OCI-LY1 (cell line): ENCODE measurements around the gene STRBP.

ENCODE experiments used
- H2AFZ ChIP-seq: fragments of 200-600 bp; sonication (generic), shearing (Covaris generic); 2 replicates; pipeline ENCODE4 v1.6.0; 2014; ENCODE audit warnings: antibody characterized with exemption, mild to moderate bottlenecking, low read length
- H3F3A ChIP-seq: fragments of 200-600 bp; sonication (generic), shearing (Covaris generic); 2 replicates; pipeline ENCODE4 v1.6.0; 2014; ENCODE audit warnings: mild to moderate bottlenecking, antibody characterized with exemption, low read length, moderate library complexity; ENCODE audit not compliant: insufficient read depth
- H3K27ac ChIP-seq: fragments of 200-600 bp; sonication (generic); 2 replicates; pipeline ENCODE4 v1.5.1; 2014; ENCODE audit warnings: low read length, mixed run types, mild to moderate bottlenecking, low read depth; ENCODE audit not compliant: poor library complexity, severe bottlenecking
- H3K27me3 ChIP-seq: fragments of 200-600 bp; sonication (generic); 2 replicates; pipeline ENCODE4 v1.6.0; 2014; ENCODE audit warnings: antibody characterized with exemption, mild to moderate bottlenecking, low read length, moderate library complexity; ENCODE audit not compliant: insufficient read depth
- H3K36me3 ChIP-seq: fragments of 200-600 bp; sonication (generic); 2 replicates; pipeline ENCODE4 v1.6.1; 2014; ENCODE audit warnings: mild to moderate bottlenecking, antibody characterized with exemption, low read length, moderate library complexity, mixed read lengths; ENCODE audit not compliant: insufficient read depth
- H3K4me1 ChIP-seq: fragments of 200-600 bp; sonication (generic); 2 replicates; pipeline ENCODE4 v1.5.1; 2014; ENCODE audit warnings: mild to moderate bottlenecking, low read length, moderate library complexity; ENCODE audit not compliant: insufficient read depth, severe bottlenecking
- H3K4me2 ChIP-seq: fragments of 200-600 bp; sonication (generic), shearing (Covaris generic); 2 replicates; pipeline ENCODE4 v1.6.1; 2014; ENCODE audit warnings: low read length
- H3K4me3 ChIP-seq: fragments of 200-600 bp; sonication (generic); 2 replicates; pipeline ENCODE4 v1.5.1; 2014; ENCODE audit warnings: low read length, low read depth, mild to moderate bottlenecking, mixed read lengths; ENCODE audit not compliant: poor library complexity, severe bottlenecking
- H3K79me2 ChIP-seq: fragments of 200-600 bp; shearing (Covaris generic); 2 replicates; pipeline ENCODE4 v1.6.1; 2016; ENCODE audit warnings: mixed run types, low read length, mixed read lengths; ENCODE audit not compliant: insufficient read depth
- H3K9ac ChIP-seq: fragments of 200-600 bp; sonication (generic), shearing (Covaris generic); 2 replicates; pipeline ENCODE4 v1.6.1; 2014; ENCODE audit warnings: mild to moderate bottlenecking, low read length, mixed read lengths
- H3K9me2 ChIP-seq: fragments of 200-600 bp; sonication (generic), shearing (Covaris generic); 2 replicates; pipeline ENCODE4 v1.6.1; 2014; ENCODE audit warnings: low read depth, mild to moderate bottlenecking, low read length, mixed read lengths
- H3K9me3 ChIP-seq: fragments of 200-600 bp; shearing (Covaris generic); 2 replicates; pipeline ENCODE4 v1.6.1; 2014; ENCODE audit warnings: low read length, mixed read lengths
- H4K20me1 ChIP-seq: fragments of 200-600 bp; sonication (generic), shearing (Covaris generic); 2 replicates; pipeline ENCODE4 v1.6.0; 2016; ENCODE audit warnings: mild to moderate bottlenecking, low read length; ENCODE audit not compliant: insufficient read depth
- EZH2 ChIP-seq: fragments of 200-600 bp; sonication (generic), shearing (Covaris generic); IDR thresholded peaks from 2 replicates; pipeline ENCODE4 v1.8.0; 2017; ENCODE audit warnings: borderline replicate concordance, mixed run types, mild to moderate bottlenecking, antibody characterized with exemption, low read length, moderate library complexity, mixed read lengths
- TF ChIP-seq, protein P1 (sequence below): fragments of 200-600 bp; sonication (generic), shearing (Covaris generic); IDR thresholded peaks from 2 replicates; pipeline ENCODE4 v1.5.1; 2017; ENCODE audit warnings: mild to moderate bottlenecking, antibody characterized with exemption, low read length, moderate library complexity, mixed read lengths

STRBP gene

DNA sequence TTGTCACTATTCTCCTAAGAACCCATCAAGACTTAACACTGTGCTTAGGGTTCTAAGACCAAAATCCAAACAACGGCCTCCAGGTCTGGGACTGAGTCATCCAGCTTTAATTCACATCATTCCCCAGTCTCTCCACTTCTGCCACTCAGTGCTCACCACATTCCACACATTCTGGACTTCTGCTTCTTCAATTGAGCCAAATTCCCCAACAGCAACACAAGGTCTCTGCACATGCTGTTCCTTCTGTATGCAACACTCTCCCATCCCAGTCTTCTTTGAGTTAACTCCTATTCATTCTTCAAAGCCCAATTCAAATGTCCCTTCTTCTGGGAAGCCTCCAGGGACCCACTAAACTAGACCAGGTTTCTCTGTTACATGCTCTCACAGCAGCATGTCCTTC, 137.1 kb downstream of the STRBP start:
- H3K9me2 ChIP-seq, result no peaks in the 10 kb centered on the region
- H3F3A ChIP-seq, result no peaks in the 10 kb centered on the region
- H3K27ac ChIP-seq, result no peak overlapping the region
- no peaks in the 10 kb centered on the region for H3K27me3 ChIP-seq
- no peak for TF ChIP-seq EZH2
- TF ChIP-seq, protein P1, sequence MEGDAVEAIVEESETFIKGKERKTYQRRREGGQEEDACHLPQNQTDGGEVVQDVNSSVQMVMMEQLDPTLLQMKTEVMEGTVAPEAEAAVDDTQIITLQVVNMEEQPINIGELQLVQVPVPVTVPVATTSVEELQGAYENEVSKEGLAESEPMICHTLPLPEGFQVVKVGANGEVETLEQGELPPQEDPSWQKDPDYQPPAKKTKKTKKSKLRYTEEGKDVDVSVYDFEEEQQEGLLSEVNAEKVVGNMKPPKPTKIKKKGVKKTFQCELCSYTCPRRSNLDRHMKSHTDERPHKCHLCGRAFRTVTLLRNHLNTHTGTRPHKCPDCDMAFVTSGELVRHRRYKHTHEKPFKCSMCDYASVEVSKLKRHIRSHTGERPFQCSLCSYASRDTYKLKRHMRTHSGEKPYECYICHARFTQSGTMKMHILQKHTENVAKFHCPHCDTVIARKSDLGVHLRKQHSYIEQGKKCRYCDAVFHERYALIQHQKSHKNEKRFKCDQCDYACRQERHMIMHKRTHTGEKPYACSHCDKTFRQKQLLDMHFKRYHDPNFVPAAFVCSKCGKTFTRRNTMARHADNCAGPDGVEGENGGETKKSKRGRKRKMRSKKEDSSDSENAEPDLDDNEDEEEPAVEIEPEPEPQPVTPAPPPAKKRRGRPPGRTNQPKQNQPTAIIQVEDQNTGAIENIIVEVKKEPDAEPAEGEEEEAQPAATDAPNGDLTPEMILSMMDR, result no peak
- no peak overlapping the region for H3K4me3 ChIP-seq
- H2AFZ ChIP-seq, result no peak overlapping the region
- no peaks in the 10 kb centered on the region for H3K9me3 ChIP-seq
- no peaks in the 10 kb centered on the region for H3K79me2 ChIP-seq
- H3K4me1 ChIP-seq, result peaks cover 40% of the 10 kb centered on the region
- H4K20me1 ChIP-seq, result no peaks in the 10 kb centered on the region
- H3K4me2 ChIP-seq, result no peak overlapping the region
- peaks cover 85% of the 10 kb centered on the region for H3K36me3 ChIP-seq
- H3K9ac ChIP-seq, result no peak overlapping the region

DNA sequence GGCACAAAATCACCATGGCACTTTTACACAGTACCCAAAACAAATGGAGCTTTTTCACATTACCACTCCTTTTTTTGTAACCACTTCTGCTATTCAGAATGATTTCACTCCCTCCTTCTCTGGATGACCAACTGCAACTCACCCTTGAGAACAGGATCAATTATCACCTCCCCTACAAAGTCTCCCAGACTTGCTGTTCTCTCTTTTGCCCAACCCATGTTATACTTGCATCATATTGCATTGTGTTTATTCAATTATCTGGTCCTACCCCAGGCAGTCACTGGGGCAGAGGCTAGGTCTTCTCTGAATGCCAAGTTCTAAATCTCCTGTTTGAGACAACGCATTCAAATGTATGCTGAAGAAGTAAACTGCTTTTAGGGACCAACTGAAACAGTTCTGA, 139.0 kb downstream of the STRBP start:
- Histone ChIP-seq H3K9me2 (no peaks in the 10 kb centered on the region), H3K36me3 (peaks cover 87% of the 10 kb centered on the region), H3K4me2 (no peak overlapping the region), H3K9me3 (no peaks in the 10 kb centered on the region), H3K27ac (no peak overlapping the region), H3K79me2 (no peaks in the 10 kb centered on the region), H3K4me1 (peaks cover 22% of the 10 kb centered on the region), H3K9ac (no peak overlapping the region), H3F3A (no peaks in the 10 kb centered on the region), H3K4me3 (no peak overlapping the region), H4K20me1 (no peaks in the 10 kb centered on the region), H3K27me3 (no peaks in the 10 kb centered on the region), H2AFZ (no peak overlapping the region)
- TF ChIP-seq, protein P1, result no peak
- no peak for TF ChIP-seq EZH2

DNA sequence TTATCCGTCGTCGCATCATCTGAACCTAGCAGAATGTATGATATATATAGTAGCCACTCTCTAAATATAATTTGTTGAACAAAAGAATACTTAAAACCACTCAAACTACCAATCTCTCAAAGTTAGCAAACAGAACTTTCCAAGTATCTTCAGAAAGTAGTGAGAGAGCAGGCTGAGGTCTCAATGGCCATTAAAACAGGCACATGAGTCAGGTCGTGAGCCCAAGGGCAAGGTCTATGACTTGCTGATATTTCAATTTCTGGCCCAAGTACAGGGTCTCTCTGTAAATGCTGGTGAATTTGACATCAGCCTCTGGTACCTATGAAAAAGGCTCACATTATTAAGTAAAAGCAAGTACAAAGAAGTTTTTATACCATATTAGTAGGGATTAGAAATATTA, 139.8 kb downstream of the STRBP start:
- no peaks in the 10 kb centered on the region for H3K9me3 ChIP-seq
- no peaks in the 10 kb centered on the region for H3K79me2 ChIP-seq
- peaks cover 91% of the 10 kb centered on the region for H3K36me3 ChIP-seq
- no peak overlapping the region for H3K9ac ChIP-seq
- no peaks in the 10 kb centered on the region for H3K9me2 ChIP-seq
- H3K4me1 ChIP-seq, result peaks cover 13% of the 10 kb centered on the region
- H3K27ac ChIP-seq, result no peak overlapping the region
- no peak overlapping the region for H3K4me3 ChIP-seq
- H4K20me1 ChIP-seq, result no peaks in the 10 kb centered on the region
- no peak overlapping the region for H3K4me2 ChIP-seq
- H3F3A ChIP-seq, result no peaks in the 10 kb centered on the region
- no peak overlapping the region for H2AFZ ChIP-seq
- H3K27me3 ChIP-seq, result no peaks in the 10 kb centered on the region
- no peak for TF ChIP-seq EZH2
- TF ChIP-seq, protein P1, result no peak
